ENCODE results near the gene MMP10. TPM values are rescaled to one million over a fixed set of nuclear protein-coding genes. Genes with fewer than 3 reads are reported as not detected.

Gene MMP10
- polyA plus RNA-seq, 3 donors = not detected

DNA sequence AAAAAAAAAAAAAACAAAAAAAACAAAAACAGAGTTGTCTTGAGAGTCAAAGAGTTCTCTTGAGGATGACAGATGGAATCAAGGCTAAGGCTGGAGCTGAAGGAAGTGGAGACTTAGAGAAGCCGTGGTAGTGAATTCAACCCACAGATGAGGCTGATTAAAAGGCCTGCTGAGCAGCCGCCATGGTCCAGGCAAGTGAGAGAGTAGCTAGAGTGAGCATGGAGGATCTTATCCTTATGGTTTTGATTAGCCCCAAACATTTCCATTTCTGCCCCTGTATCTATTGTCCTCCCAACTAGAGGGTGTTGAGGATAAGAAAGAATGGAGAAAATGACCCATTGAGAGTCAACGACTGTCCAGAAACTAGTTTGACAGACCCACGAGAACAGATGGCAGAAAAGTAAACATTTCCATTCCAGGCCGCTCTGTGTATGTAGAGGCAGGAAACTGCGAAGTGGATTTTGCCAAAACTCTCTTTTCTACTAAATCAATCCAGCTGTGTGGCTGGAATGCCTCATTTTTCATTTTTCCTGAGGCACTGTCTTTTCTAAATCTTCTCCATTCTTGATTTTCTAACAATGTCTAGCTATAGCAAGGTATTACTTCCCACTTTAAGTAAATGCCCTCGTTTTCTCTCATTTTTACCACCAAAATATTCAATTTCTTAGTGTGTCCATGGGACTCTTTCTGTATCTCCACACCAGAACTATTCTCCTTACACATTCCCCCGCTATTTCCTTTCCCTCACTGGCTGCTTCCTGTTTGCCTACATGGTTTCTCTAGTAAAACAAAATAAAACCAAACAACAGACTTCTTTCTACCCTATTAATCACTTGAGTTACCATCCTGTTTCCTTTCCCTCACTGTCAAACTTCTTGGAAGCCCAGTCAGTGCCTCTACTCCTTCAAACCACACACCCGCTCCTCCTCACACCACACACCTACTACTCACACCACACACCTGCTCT, 50.3 kb downstream of the MMP10 start:
- H3K36me3 ChIP-seq (replicated peaks in 1 of 2; ENCODE audit: control insufficient read depth in 1 of 2, insufficient read depth in 2 of 2, low read length in 2 of 2) = no peaks in the 10 kb centered on the region
- no peak overlapping the region for H3K4me3 Mint-ChIP-seq
- TF ChIP-seq, protein P1, sequence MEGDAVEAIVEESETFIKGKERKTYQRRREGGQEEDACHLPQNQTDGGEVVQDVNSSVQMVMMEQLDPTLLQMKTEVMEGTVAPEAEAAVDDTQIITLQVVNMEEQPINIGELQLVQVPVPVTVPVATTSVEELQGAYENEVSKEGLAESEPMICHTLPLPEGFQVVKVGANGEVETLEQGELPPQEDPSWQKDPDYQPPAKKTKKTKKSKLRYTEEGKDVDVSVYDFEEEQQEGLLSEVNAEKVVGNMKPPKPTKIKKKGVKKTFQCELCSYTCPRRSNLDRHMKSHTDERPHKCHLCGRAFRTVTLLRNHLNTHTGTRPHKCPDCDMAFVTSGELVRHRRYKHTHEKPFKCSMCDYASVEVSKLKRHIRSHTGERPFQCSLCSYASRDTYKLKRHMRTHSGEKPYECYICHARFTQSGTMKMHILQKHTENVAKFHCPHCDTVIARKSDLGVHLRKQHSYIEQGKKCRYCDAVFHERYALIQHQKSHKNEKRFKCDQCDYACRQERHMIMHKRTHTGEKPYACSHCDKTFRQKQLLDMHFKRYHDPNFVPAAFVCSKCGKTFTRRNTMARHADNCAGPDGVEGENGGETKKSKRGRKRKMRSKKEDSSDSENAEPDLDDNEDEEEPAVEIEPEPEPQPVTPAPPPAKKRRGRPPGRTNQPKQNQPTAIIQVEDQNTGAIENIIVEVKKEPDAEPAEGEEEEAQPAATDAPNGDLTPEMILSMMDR (IDR thresholded peaks at IDR 0.05) = no peak
- no peaks in the 10 kb centered on the region for H3K36me3 Mint-ChIP-seq
- no peaks in the 10 kb centered on the region for H3K79me2 ChIP-seq (ENCODE audit: insufficient read depth, low read length)
- DNase-seq = no peak
- peaks cover 27% of the 10 kb centered on the region for H3K4me1 Mint-ChIP-seq
- H3K4me1 ChIP-seq (ENCODE audit: control insufficient read depth in 1 of 2, insufficient read depth in 2 of 2, low read length in 2 of 2) = peaks cover 20 to 31% of the 10 kb centered on the region in 2 donors
- no peak overlapping the region for H3K9ac ChIP-seq (ENCODE audit: insufficient read depth, low read length, poor library complexity, severe bottlenecking)
- no peak overlapping the region for H3K4me3 ChIP-seq (replicated peaks in 1 of 3; ENCODE audit: low read depth in 2 of 3, low read length in 3 of 3)
- no peak overlapping the region for H3K27ac ChIP-seq (ENCODE audit: low read depth in 1 of 2, low read length in 2 of 2)
- no peaks in the 10 kb centered on the region for H4K20me1 ChIP-seq (ENCODE audit: insufficient read depth, low read length)
- 63% methylated on average over 4 of the region's 9 CpGs for WGBS (ENCODE audit: insufficient coverage)
- H3K27ac Mint-ChIP-seq = peak overlapping the region in 1 of 7 donors; percentile 74
- no peak overlapping the region for H3K4me2 ChIP-seq (replicated peaks; ENCODE audit: extremely low read depth, low read length, poor library complexity, severe bottlenecking)
- H3K9me3 Mint-ChIP-seq = no peaks in the 10 kb centered on the region
- peaks cover 0 to 5% (median 2%) of the 10 kb centered on the region in 3 donors for H3K27me3 Mint-ChIP-seq (ENCODE audit: low read depth in 3 of 3)
- no peak overlapping the region for H2AFZ ChIP-seq (ENCODE audit: insufficient read depth, low read depth, low read length, poor library complexity, severe bottlenecking)
- intact Hi-C loops (cut with micrococcal nuclease) = loop anchor here (5.0 to 10.0 kb wide), 2 partner anchors 207 to 215 kb away; no protein-coding TSS in a partner anchor
- H3K9me3 ChIP-seq (replicated peaks in 1 of 2; ENCODE audit: control insufficient read depth in 1 of 2, insufficient read depth in 1 of 2, low read length in 2 of 2) = no peaks in the 10 kb centered on the region
- H3K27me3 ChIP-seq (ENCODE audit: control insufficient read depth in 2 of 2, insufficient read depth in 2 of 2, low read length in 2 of 2) = peaks cover 8 to 19% of the 10 kb centered on the region in 2 donors

DNA sequence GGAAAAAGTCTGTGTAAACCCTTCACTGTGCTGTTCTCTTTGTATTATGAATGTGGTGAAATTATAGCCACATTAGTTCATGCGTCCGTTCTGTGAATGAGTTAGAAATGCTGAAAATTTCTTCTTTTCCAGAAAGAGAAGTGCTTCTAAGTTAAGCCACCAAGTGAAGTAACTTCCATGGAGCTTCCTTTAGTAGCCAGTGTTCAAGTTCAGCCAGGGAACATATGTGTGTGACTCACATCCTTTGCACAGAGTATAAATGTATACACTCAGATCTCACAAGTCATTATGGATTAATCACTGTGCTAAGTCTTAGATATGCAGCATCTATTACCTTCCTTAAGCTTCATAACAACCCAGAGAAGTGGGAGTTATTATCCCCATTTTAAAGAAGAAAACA, 52.5 kb downstream of the MMP10 start:
- H3K27me3 ChIP-seq (ENCODE audit: control insufficient read depth in 2 of 2, insufficient read depth in 2 of 2, low read length in 2 of 2) = peaks cover 0 to 6% of the 10 kb centered on the region in 2 donors
- no peaks in the 10 kb centered on the region for H3K9me3 ChIP-seq (replicated peaks in 1 of 2; ENCODE audit: control insufficient read depth in 1 of 2, insufficient read depth in 1 of 2, low read length in 2 of 2)
- H3K4me3 ChIP-seq (replicated peaks in 1 of 3; ENCODE audit: low read depth in 2 of 3, low read length in 3 of 3) = peak overlapping the region in 1 of 3 experiments; percentile 22
- WGBS (ENCODE audit: insufficient coverage) = no CpG with 5 or more reads among the region's 2 CpGs
- peak; percentile 80 to 91 (median 86) for DNase-seq
- H3K9me3 Mint-ChIP-seq = no peaks in the 10 kb centered on the region
- peak overlapping the region; percentile 29 for H3K4me2 ChIP-seq (replicated peaks; ENCODE audit: extremely low read depth, low read length, poor library complexity, severe bottlenecking)
- intact Hi-C loops (cut with micrococcal nuclease) = no loop called here
- no peak overlapping the region for H3K9ac ChIP-seq (ENCODE audit: insufficient read depth, low read length, poor library complexity, severe bottlenecking)
- H3K27ac Mint-ChIP-seq = peak overlapping the region; percentile 64 to 95 (median 83)
- peak overlapping the region in 1 of 2 donors; percentile 44 for H3K4me3 Mint-ChIP-seq
- H3K36me3 ChIP-seq (replicated peaks in 1 of 2; ENCODE audit: control insufficient read depth in 1 of 2, insufficient read depth in 2 of 2, low read length in 2 of 2) = no peaks in the 10 kb centered on the region
- TF ChIP-seq, protein P1 (IDR thresholded peaks at IDR 0.05) = no peak
- no peaks in the 10 kb centered on the region for H3K36me3 Mint-ChIP-seq
- peaks cover 34% of the 10 kb centered on the region for H3K4me1 Mint-ChIP-seq
- H2AFZ ChIP-seq (ENCODE audit: insufficient read depth, low read depth, low read length, poor library complexity, severe bottlenecking) = no peak overlapping the region
- peak overlapping the region in 1 of 2 donors; percentile 79 for H3K27ac ChIP-seq (ENCODE audit: low read depth in 1 of 2, low read length in 2 of 2)
- no peaks in the 10 kb centered on the region for H4K20me1 ChIP-seq (ENCODE audit: insufficient read depth, low read length)
- no peaks in the 10 kb centered on the region for H3K79me2 ChIP-seq (ENCODE audit: insufficient read depth, low read length)
- H3K27me3 Mint-ChIP-seq (ENCODE audit: low read depth in 3 of 3) = peaks cover 0 to 5% (median 2%) of the 10 kb centered on the region in 3 donors
- peaks cover 25 to 50% of the 10 kb centered on the region in 2 donors for H3K4me1 ChIP-seq (ENCODE audit: control insufficient read depth in 1 of 2, insufficient read depth in 2 of 2, low read length in 2 of 2)

Measured in CD14-positive monocyte (primary cell).